GM23338 (cell line): ENCODE data around the gene EML1. TPM values are rescaled to one million over a fixed set of nuclear protein-coding genes. Genes with fewer than 3 reads are reported as not detected.

Experiments
- polyA plus RNA-seq: library from polyadenylated mRNA; unstranded; fragments of >200 nt; fragmentation: Nextera tagmentation; extraction: Ambion mirVana; gene quantifications from 2 replicates; pipeline ENCODE4 v1.2.1, GENCODE V29; 2016
- small RNA-seq: library from RNA; depleted of rRNA; stranded (forward); fragments of <200 nt; gene quantifications from one replicate; pipeline ENCODE3, GENCODE V24; 2014; ENCODE audit warnings: low replicate concordance
- total RNA-seq: library from RNA; depleted of rRNA; stranded (reverse); fragments of >200 nt; shearing (Covaris generic); gene quantifications from 2 replicates; pipeline ENCODE4 v1.2.3, GENCODE V29; 2014; rRNA removed

EML1 gene
- total and polyA plus RNA-seq, 2 experiments from 2014 or later, result 7.0 to 18.1 TPM

Small RNAs within 50 kb of the gene (small RNA-seq; reads per million reads assigned to genes)
- gene RNU1-47P, result not detected

Other genes starting within 250 kb of the EML1 start
- gene CCDC85C, start 189.2 kb upstream of the EML1 start, total RNA-seq, result 24.9 and 26.8 TPM in 2 replicates
- gene CCDC85C, start 189.2 kb upstream of the EML1 start, polyA plus RNA-seq, result 4.5 and 6.5 TPM in 2 replicates
- 1.6 and 2.0 TPM in 2 replicates for gene HHIPL1, start 148.3 kb upstream of the EML1 start, total RNA-seq
- 1.9 TPM in 2 replicates for gene HHIPL1, start 148.3 kb upstream of the EML1 start, polyA plus RNA-seq
- 0.47 and 0.59 TPM in 2 replicates for gene CYP46A1, start 109.1 kb upstream of the EML1 start, total RNA-seq
- gene CYP46A1, start 109.1 kb upstream of the EML1 start, polyA plus RNA-seq, result 0.47 and 0.66 TPM in 2 replicates